Stomach smooth muscle (tissue), 2 donors: ENCODE data around the gene STAT3.
A peak's percentile ranks its signal among the peaks of the same experiment; 100 is the strongest.

Source experiments
- H3K27ac ChIP-seq: one replicate; pipeline ENCODE4 v1.7.0; 2013; ENCODE audit warnings: mild to moderate bottlenecking, low read length, inconsistent platforms
- H3K27me3 ChIP-seq, 2 donors: one replicate each; pipeline ENCODE4 v1.7.0; 2013; ENCODE audit warnings: low read length in 2 of 2; ENCODE audit not compliant: insufficient read depth in 2 of 2, control insufficient read depth in 1 of 2
- H3K36me3 ChIP-seq, 2 donors: one replicate each; pipeline ENCODE4 v1.7.0; 2013; ENCODE audit warnings: low read length in 2 of 2; ENCODE audit not compliant: control insufficient read depth in 2 of 2, insufficient read depth in 2 of 2
- H3K4me1 ChIP-seq: one replicate; pipeline ENCODE4 v1.7.0; 2013; ENCODE audit warnings: low read length; ENCODE audit not compliant: control insufficient read depth, insufficient read depth
- H3K4me3 ChIP-seq, 2 donors: one replicate each; pipeline ENCODE4 v1.7.0; 2013; ENCODE audit warnings: low read length in 2 of 2
- H3K9ac ChIP-seq, 2 donors: one replicate each; pipeline ENCODE4 v1.7.0; 2013; ENCODE audit warnings: low read length in 2 of 2, mild to moderate bottlenecking in 1 of 2
- H3K9me3 ChIP-seq, 2 donors: one replicate each; pipeline ENCODE4 v1.7.0; 2013; ENCODE audit warnings: low read length in 2 of 2; ENCODE audit not compliant: control insufficient read depth in 2 of 2
- donor health status: healthy.
- donor health status: Pancreatic carcinoma.

The STAT3 gene

GRCh38 chr17:42274812-42275526 is 113.3 kb downstream of the STAT3 start:
- no peaks in the 10 kb centered on the region for H3K27me3 ChIP-seq
- peak overlapping the region; percentile 82 to 88 for H3K4me3 ChIP-seq
- no peaks in the 10 kb centered on the region for H3K9me3 ChIP-seq
- H3K4me1 ChIP-seq: peaks cover 17% of the 10 kb centered on the region
- no peaks in the 10 kb centered on the region for H3K36me3 ChIP-seq
- H3K9ac ChIP-seq: peak overlapping the region; percentile 80 to 87
- H3K27ac ChIP-seq: peak overlapping the region; percentile 66

- H3K4me1 ChIP-seq: peaks cover 17% of the 10 kb centered on the region
- no peaks in the 10 kb centered on the region for H3K36me3 ChIP-seq
- H3K9ac ChIP-seq: no peak overlapping the region
- H3K27me3 ChIP-seq: no peaks in the 10 kb centered on the region
- peak overlapping the region; percentile 82 to 88 for H3K4me3 ChIP-seq
- H3K27ac ChIP-seq: no peak overlapping the region
- H3K9me3 ChIP-seq: no peaks in the 10 kb centered on the region
These were observed 114.0 kb downstream of the STAT3 start for GRCh38 chr17:42274253-42274542.

DNA sequence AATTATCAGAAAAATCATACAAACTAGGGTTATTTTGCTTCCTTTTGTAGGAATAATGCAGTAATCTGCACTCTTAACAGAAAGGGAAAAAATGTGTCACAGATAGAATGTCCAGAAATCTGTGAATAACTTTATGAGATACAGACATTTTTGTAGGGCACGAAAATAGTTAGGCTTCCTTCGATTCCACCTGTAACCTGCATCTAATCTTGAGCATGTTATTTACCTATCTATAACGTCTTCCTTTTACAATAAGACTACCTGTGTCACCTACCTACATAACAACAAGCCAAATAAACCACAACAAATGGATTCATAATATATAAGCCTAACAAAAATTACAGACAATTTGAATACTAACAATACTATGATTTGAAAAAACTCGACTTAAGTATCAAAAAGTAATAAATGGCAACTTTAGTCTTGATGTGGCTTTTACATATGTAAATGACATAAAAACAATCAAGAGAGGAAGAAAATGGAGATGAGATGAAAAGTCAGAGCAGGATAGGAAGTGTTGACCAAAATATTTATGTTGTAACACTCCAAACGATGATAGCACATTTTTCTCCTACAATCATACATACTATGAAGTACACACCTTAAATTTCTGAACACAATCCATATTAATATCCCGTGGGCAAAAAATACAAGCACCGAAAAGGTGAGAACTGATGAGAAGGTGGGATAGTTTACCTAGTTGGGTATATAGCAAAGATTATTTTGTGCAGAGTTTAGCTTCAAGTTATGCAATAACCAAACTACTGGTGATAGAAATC is 114.6 kb downstream of the STAT3 start:
- Histone ChIP-seq H3K4me3 (no peak overlapping the region), H3K9ac (no peak overlapping the region), H3K36me3 (no peaks in the 10 kb centered on the region), H3K9me3 (no peaks in the 10 kb centered on the region), H3K27me3 (no peaks in the 10 kb centered on the region), H3K27ac (no peak overlapping the region), H3K4me1 (peaks cover 17% of the 10 kb centered on the region)

GRCh38 chr17:42272162-42272907 is 115.9 kb downstream of the STAT3 start:
- peaks cover 15% of the 10 kb centered on the region for H3K4me1 ChIP-seq
- H3K27me3 ChIP-seq: no peaks in the 10 kb centered on the region
- H3K27ac ChIP-seq: no peak overlapping the region
- H3K4me3 ChIP-seq: no peak overlapping the region
- no peak overlapping the region for H3K9ac ChIP-seq
- no peaks in the 10 kb centered on the region for H3K36me3 ChIP-seq
- no peaks in the 10 kb centered on the region for H3K9me3 ChIP-seq

DNA sequence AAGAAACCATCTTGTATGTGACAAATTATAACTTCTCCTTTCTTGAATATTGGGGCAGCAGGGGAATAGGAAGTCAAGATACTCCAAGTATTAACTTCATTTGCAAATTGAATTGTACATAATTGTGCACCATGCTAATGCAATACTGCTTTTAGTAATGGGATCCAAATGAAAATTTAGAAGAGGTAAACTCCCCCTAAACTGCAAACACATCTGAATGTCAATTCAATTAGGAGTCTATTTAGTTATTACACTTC is 116.5 kb downstream of the STAT3 start:
- peaks cover 9% of the 10 kb centered on the region for H3K4me1 ChIP-seq
- H3K36me3 ChIP-seq: no peaks in the 10 kb centered on the region
- H3K9ac ChIP-seq: no peak overlapping the region
- no peaks in the 10 kb centered on the region for H3K27me3 ChIP-seq
- no peaks in the 10 kb centered on the region for H3K9me3 ChIP-seq
- H3K4me3 ChIP-seq: no peak overlapping the region
- H3K27ac ChIP-seq: no peak overlapping the region

GRCh38 chr17:42271006-42271778 is 117.0 kb downstream of the STAT3 start:
- Histone ChIP-seq H3K27me3 (no peaks in the 10 kb centered on the region), H3K4me3 (no peak overlapping the region), H3K36me3 (no peaks in the 10 kb centered on the region), H3K9me3 (no peaks in the 10 kb centered on the region), H3K4me1 (peaks cover 9% of the 10 kb centered on the region), H3K27ac (no peak overlapping the region), H3K9ac (no peak overlapping the region)

GRCh38 chr17:42270596-42270995 is 117.6 kb downstream of the STAT3 start:
- H3K4me1 ChIP-seq: peaks cover 9% of the 10 kb centered on the region
- no peak overlapping the region for H3K9ac ChIP-seq
- H3K9me3 ChIP-seq: no peaks in the 10 kb centered on the region

DNA sequence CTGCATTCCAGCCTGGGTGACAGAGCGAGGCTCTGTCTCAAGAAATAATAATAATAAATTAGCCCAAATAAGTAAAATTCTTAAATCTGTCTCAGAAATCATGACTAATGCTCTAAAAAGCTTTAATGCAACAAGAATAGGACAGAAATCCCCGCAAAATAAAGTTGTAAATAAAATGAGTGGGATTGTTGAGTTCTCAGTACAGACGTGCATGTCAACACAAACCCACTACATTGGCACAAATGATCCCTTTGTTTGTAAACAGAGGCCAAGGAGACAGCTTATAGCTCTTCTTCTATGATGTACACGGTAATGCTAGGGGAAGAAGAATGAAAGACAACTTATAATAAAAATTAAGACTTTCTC is 118.1 kb downstream of the STAT3 start:
- Histone ChIP-seq H3K9me3 (no peaks in the 10 kb centered on the region), H3K27ac (no peak overlapping the region), H3K4me3 (no peak overlapping the region), H3K9ac (no peak overlapping the region), H3K27me3 (no peaks in the 10 kb centered on the region), H3K4me1 (peaks cover 9% of the 10 kb centered on the region), H3K36me3 (no peaks in the 10 kb centered on the region)

More at GRCh38 chr17:42270596-42270995, 117.6 kb downstream of the STAT3 start:
- no peak overlapping the region for H3K4me3 ChIP-seq
- no peaks in the 10 kb centered on the region for H3K27me3 ChIP-seq
- H3K36me3 ChIP-seq: no peaks in the 10 kb centered on the region
- no peak overlapping the region for H3K27ac ChIP-seq

DNA sequence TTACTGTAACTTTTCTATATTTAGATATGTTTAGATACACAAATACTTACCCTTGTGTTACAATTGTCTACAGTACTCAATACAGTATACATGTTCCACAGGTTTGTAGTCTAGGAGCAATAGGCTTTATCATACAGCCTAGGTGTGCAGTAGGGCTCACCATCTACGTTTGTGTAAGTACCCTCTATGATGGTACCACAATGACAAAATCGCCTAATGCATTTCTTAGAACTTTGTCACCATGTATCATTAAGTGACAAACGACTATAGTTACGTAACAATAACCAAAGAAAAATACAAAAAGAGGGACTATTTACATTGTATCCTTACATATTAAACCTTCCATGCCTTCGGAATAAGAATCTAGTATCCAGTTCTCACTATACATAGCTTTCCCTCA is 120.0 kb downstream of the STAT3 start:
- H3K4me1 ChIP-seq: peaks cover 2% of the 10 kb centered on the region
- no peak overlapping the region for H3K27ac ChIP-seq
- no peak overlapping the region for H3K4me3 ChIP-seq
- no peaks in the 10 kb centered on the region for H3K9me3 ChIP-seq
- no peak overlapping the region for H3K9ac ChIP-seq
- no peaks in the 10 kb centered on the region for H3K27me3 ChIP-seq
- H3K36me3 ChIP-seq: no peaks in the 10 kb centered on the region

DNA sequence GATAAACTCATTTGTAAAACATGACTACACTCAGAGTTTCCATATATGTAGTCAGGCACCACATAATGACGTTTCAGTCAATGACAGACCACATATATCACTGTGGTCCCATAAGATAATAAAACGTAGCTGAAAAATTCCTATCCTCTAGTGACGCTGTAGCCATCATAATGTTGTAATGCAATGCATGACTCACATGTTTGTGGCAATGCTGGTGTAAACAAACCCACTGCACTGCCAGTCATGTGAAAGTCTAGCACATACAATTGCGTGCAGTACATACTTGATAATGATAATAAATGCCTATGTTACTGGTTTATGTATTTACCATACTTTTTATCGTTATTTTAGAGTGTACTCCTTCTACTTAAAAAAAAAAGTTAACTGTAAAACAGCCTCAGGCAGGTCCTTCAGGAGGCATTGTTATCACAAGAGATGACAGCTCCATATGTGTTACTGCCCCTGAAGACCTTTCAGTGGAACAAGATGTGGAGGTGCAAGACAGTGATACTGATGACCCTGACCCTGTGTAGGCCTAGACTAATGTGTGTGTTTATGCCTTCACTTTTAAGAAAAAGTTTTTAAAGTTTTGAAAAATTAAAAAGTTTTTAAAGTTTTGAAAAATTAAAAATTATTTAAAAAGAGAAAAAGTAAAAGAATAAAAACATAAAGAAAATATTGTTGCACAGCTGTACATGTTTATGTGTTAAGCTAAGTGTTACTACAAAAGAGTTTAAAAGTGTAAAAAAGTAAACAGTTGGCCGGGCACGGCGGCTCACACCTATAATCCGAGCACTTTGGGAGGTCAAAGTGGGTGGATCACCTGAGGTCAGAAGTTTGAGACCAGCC is 121.1 kb downstream of the STAT3 start:
- no peak overlapping the region for H3K27ac ChIP-seq
- peaks cover 2% of the 10 kb centered on the region for H3K4me1 ChIP-seq
- H3K4me3 ChIP-seq: no peak overlapping the region
- no peak overlapping the region for H3K9ac ChIP-seq
- no peaks in the 10 kb centered on the region for H3K27me3 ChIP-seq
- no peaks in the 10 kb centered on the region for H3K36me3 ChIP-seq
- no peaks in the 10 kb centered on the region for H3K9me3 ChIP-seq
